Fibroblast of lung (primary cell): ENCODE data around the gene ALDH3B2. TPM values are rescaled to one million over a fixed set of nuclear protein-coding genes. Genes with fewer than 3 reads are reported as not detected.

ENCODE experiments used
- DNase-seq, 2 donors: peaks; one replicate each; pipeline versions ENCODE4 v3.0.0 to v3.0.0-alpha.2; 2010; ENCODE audit warnings: low read depth in 2 of 2
- H2AFZ ChIP-seq: 2 replicates; pipeline ENCODE4 v1.5.1; 2012; ENCODE audit warnings: low read length, control low read depth, inconsistent platforms
- H3K27ac ChIP-seq: 2 replicates; pipeline ENCODE4 v1.5.1; 2011; ENCODE audit warnings: low read length, control low read depth; ENCODE audit not compliant: insufficient read depth
- H3K27me3 ChIP-seq: 2 replicates; pipeline ENCODE4 v1.5.1; 2011; ENCODE audit warnings: mild to moderate bottlenecking, low read length; ENCODE audit not compliant: control insufficient read depth, insufficient read depth
- H3K36me3 ChIP-seq: 2 replicates; pipeline ENCODE4 v1.5.1; 2011; ENCODE audit warnings: low read length; ENCODE audit not compliant: control insufficient read depth, insufficient read depth
- H3K4me1 ChIP-seq: 2 replicates; pipeline ENCODE4 v1.5.1; 2011; ENCODE audit warnings: low read length; ENCODE audit not compliant: control insufficient read depth, insufficient read depth; ENCODE audit errors: extremely low read depth
- H3K4me2 ChIP-seq: 2 replicates; pipeline ENCODE4 v1.5.1; 2011; ENCODE audit warnings: low read length, control low read depth; ENCODE audit not compliant: insufficient read depth; ENCODE audit errors: extremely low read depth
- H3K4me3 ChIP-seq, 4 experiments: fragments of 200-600 bp in 1 of 4; sonication (generic) in 1 of 4; replicated peaks in 1 of 4; 2 replicates each; pipeline ENCODE4 v1.5.1; 2011 to 2016; ENCODE audit warnings: low read length in 4 of 4, low read depth in 3 of 4, mild to moderate bottlenecking in 3 of 4, control low read depth in 2 of 4, inconsistent platforms in 1 of 4, mixed read lengths in 1 of 4; ENCODE audit not compliant: insufficient read depth in 1 of 4; ENCODE audit errors: control extremely low read depth in 1 of 4
- H3K79me2 ChIP-seq: 2 replicates; pipeline ENCODE4 v1.5.1; 2012; ENCODE audit warnings: mild to moderate bottlenecking, low read length, inconsistent platforms; ENCODE audit not compliant: control insufficient read depth, insufficient read depth
- H3K9ac ChIP-seq: 2 replicates; pipeline ENCODE4 v1.5.1; 2011; ENCODE audit warnings: mild to moderate bottlenecking, low read length, control low read depth; ENCODE audit not compliant: insufficient read depth
- H3K9me3 ChIP-seq: 2 replicates; pipeline ENCODE4 v1.5.1; 2012; ENCODE audit warnings: low read depth, low read length; ENCODE audit not compliant: control insufficient read depth, insufficient read depth
- H4K20me1 ChIP-seq: 2 replicates; pipeline ENCODE4 v1.5.1; 2011; ENCODE audit warnings: low read length; ENCODE audit not compliant: control insufficient read depth, insufficient read depth; ENCODE audit errors: extremely low read depth
- EZH2 ChIP-seq: IDR thresholded peaks from 2 replicates; pipeline ENCODE4 v1.5.1; 2012; ENCODE audit warnings: low read length, control low read depth, mild to moderate bottlenecking; ENCODE audit errors: missing control alignments
- polyA plus RNA-seq, 2 donors: library from polyadenylated mRNA; depleted of rRNA in 1 of 2; stranded (reverse) in 1 of 2; unstranded in 1 of 2; fragments of >200 nt; gene quantifications; 2 replicates each; pipeline ENCODE4 v1.2.1, GENCODE V29; 2011 to 2012; ENCODE audit warnings: missing spikeins in 1 of 2
- total RNA-seq: library from RNA; depleted of rRNA; stranded (reverse); fragments of >200 nt; gene quantifications from 2 replicates; pipeline ENCODE4 v1.2.1, GENCODE V29; 2014
- TF ChIP-seq, protein P1 (sequence below), 2 donors: IDR thresholded peaks in 1 of 2; conservative IDR thresholded peaks in 1 of 2; 1 replicate in 1 of 2; 2 replicates in 1 of 2; pipeline ENCODE4 v1.5.1; 2011 to 2012; ENCODE audit warnings: low read length in 2 of 2, control low read depth in 1 of 2, inconsistent platforms in 1 of 2, low read depth in 1 of 2, mild to moderate bottlenecking in 1 of 2

Gene ALDH3B2
- total and polyA plus RNA-seq, 2 donors (not counting 1 experiment from before 2014, with no cell fraction given) = not detected

DNA sequence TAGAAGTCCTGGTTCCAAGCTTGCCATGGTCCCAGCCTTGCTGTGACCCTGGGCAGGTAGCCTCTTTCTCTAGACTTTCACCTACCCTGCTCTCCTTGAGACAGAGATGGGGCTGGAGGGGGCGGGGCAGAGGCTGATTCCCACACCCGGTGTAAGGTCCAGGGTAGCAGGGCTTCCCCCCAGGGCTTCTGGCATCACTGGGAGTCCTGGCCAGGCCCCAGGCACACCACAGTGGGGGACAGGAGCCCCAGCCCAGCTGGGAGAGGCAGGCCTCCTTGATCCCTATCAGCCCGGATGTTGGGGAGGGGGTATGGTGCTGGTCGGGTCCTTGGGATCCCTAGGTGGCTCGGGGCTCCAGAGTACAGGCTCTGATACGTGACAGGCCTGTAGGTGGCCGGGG, 43.0 kb downstream of the ALDH3B2 start:
- Histone ChIP-seq H3K4me2 (no peak overlapping the region), H3K4me3 (no peak overlapping the region), H3K27me3 (no peaks in the 10 kb centered on the region), H3K27ac (no peak overlapping the region), H3K4me1 (peaks cover 3% of the 10 kb centered on the region), H3K36me3 (no peaks in the 10 kb centered on the region), H3K9ac (no peak overlapping the region), H4K20me1 (no peaks in the 10 kb centered on the region), H2AFZ (no peak overlapping the region), H3K9me3 (no peaks in the 10 kb centered on the region), H3K79me2 (no peaks in the 10 kb centered on the region)
- TF ChIP-seq EZH2 = no peak
- TF ChIP-seq, protein P1, sequence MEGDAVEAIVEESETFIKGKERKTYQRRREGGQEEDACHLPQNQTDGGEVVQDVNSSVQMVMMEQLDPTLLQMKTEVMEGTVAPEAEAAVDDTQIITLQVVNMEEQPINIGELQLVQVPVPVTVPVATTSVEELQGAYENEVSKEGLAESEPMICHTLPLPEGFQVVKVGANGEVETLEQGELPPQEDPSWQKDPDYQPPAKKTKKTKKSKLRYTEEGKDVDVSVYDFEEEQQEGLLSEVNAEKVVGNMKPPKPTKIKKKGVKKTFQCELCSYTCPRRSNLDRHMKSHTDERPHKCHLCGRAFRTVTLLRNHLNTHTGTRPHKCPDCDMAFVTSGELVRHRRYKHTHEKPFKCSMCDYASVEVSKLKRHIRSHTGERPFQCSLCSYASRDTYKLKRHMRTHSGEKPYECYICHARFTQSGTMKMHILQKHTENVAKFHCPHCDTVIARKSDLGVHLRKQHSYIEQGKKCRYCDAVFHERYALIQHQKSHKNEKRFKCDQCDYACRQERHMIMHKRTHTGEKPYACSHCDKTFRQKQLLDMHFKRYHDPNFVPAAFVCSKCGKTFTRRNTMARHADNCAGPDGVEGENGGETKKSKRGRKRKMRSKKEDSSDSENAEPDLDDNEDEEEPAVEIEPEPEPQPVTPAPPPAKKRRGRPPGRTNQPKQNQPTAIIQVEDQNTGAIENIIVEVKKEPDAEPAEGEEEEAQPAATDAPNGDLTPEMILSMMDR (conservative IDR thresholded peaks at IDR 0.05 in 1 of 2, IDR thresholded peaks at IDR 0.05 in 1 of 2; ENCODE audit: low read depth in 1 of 2, low read length in 2 of 2) = no peak
- no peak for DNase-seq

DNA sequence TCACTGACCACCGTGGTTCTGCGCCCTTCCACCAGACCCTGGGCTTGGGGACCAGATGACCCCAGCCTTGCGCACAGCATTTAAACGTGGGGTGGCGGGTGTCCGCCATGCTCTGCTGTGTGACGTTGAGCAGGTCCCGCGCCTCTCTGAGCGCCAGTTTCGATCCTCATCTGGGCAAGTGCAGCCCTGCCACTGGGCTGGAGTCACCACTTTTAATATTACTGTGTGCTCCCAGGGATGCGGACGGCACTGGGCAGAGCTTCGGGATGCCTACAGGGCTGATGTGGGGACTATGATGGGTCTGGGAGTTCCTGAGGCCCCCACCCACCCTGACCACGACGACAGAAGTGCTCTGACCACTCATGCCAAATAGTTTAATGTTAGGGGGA, 43.5 kb downstream of the ALDH3B2 start:
- Histone ChIP-seq H3K9ac (no peak overlapping the region), H3K36me3 (no peaks in the 10 kb centered on the region), H3K9me3 (no peaks in the 10 kb centered on the region), H2AFZ (peak overlapping the region; percentile 71), H3K79me2 (no peaks in the 10 kb centered on the region), H3K27ac (peak overlapping the region; percentile 87), H3K27me3 (no peaks in the 10 kb centered on the region), H3K4me2 (peak overlapping the region; percentile 69), H3K4me3 (peak overlapping the region; percentile 49 to 77 (median 71)), H4K20me1 (no peaks in the 10 kb centered on the region), H3K4me1 (peaks cover 3% of the 10 kb centered on the region)
- DNase-seq = no peak
- TF ChIP-seq, protein P1 (conservative IDR thresholded peaks at IDR 0.05 in 1 of 2, IDR thresholded peaks at IDR 0.05 in 1 of 2; ENCODE audit: low read depth in 1 of 2, low read length in 2 of 2) = no peak
- no peak for TF ChIP-seq EZH2

DNA sequence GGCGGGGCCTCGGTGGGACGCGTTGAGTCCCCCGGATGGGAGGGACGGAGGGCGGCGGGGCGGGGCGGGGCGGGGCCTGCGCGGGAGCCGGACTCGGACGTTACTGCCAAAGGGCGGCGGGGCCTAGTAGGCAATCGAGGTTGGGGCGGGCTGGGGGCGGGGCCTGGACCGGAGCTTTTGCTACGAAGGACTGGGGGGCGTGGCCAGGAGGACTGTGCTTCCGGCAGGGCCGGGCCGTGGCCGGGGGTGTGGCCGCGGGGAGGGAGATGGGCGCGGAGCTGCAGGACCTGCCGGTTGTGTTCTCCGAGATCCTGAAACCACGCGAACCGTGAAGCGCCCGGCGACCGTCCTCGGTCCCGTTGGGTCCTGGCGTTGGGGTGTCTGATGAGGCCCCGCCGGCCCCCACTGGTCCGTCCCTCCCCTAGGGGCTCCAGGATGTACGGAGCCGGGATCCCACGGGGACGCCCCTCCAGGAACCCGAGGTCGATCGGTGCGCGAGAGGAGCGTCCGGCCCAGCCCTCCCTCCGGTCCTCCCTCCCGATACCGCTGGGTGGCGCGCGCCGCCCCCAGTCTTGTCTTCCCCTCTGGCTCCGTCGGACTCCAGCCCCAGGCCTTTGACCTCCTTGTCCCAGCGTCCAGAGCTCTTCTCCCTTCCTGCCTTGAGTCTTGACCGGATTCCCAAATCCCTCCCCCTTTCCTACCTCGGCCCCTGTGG, 44.0 kb downstream of the ALDH3B2 start:
- Histone ChIP-seq H4K20me1 (no peaks in the 10 kb centered on the region), H3K27me3 (no peaks in the 10 kb centered on the region), H3K9me3 (no peaks in the 10 kb centered on the region), H3K9ac (peak overlapping the region; percentile 82), H2AFZ (peak overlapping the region; percentile 71), H3K4me3 (peak overlapping the region; percentile 49 to 77 (median 71)), H3K27ac (peak overlapping the region; percentile 87), H3K36me3 (no peaks in the 10 kb centered on the region), H3K79me2 (no peaks in the 10 kb centered on the region), H3K4me1 (peaks cover 3% of the 10 kb centered on the region), H3K4me2 (peak overlapping the region; percentile 69)
- peak; percentile 93 to 97 for DNase-seq
- TF ChIP-seq EZH2 = no peak
- TF ChIP-seq, protein P1 (conservative IDR thresholded peaks at IDR 0.05 in 1 of 2, IDR thresholded peaks at IDR 0.05 in 1 of 2; ENCODE audit: low read depth in 1 of 2, low read length in 2 of 2) = peak; percentile 54 to 61
